ENCODE results near the gene VPS13C.

DNA sequence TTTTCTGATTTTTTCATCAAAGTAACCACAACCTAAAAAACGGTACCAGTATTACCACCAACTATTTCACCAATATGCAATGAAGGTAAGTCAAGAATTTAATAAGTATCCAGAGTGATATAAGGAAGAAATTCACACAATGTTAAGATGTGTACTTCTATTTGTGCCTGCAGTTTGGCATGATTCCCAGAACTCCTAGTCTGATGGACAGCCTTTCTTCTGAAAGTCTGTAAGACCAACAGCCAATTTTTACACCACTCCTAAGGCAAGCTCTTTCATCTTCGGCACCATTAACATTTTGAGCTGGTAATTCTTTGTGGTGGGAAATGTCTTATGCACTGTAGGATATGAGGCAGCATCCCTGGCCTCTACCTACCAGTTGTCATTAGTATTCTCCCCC, 108.3 kb downstream of the VPS13C start:
- TF ChIP-seq REST (IDR thresholded peaks at IDR 0.05; ENCODE audit: low read depth), result no peak
- TF ChIP-seq, protein P1, sequence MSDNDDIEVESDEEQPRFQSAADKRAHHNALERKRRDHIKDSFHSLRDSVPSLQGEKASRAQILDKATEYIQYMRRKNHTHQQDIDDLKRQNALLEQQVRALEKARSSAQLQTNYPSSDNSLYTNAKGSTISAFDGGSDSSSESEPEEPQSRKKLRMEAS (IDR thresholded peaks at IDR 0.05), result no peak
- no peak for TF ChIP-seq USF1 (IDR thresholded peaks at IDR 0.05)
- no peak for TF ChIP-seq CEBPB (IDR thresholded peaks at IDR 0.05)
- TF ChIP-seq TEAD4 (IDR thresholded peaks at IDR 0.05), result no peak
- TF ChIP-seq EP300 (IDR thresholded peaks at IDR 0.05; ENCODE audit: borderline replicate concordance), result no peak
- no peak for TF ChIP-seq TCF12 (IDR thresholded peaks at IDR 0.05; ENCODE audit: low read depth)
- TF ChIP-seq TAF1 (IDR thresholded peaks at IDR 0.05; ENCODE audit: low read depth), result no peak
